GM18909 (cell line): ENCODE results near the gene ATP13A2.
"Not testable (repeated sequence)": the region's sequence is repeated elsewhere in the genome, so short reads cannot be mapped to it uniquely, and the experiment has no call there.

Experiments
- ATAC-seq: cut with Tn5 transposase; IDR thresholded peaks from one replicate; pipeline ENCODE4 v1.9.1; 2021; ENCODE audit warnings: mild to moderate bottlenecking; ENCODE audit not compliant: unreplicated experiment, poor library complexity

ATP13A2 gene

DNA sequence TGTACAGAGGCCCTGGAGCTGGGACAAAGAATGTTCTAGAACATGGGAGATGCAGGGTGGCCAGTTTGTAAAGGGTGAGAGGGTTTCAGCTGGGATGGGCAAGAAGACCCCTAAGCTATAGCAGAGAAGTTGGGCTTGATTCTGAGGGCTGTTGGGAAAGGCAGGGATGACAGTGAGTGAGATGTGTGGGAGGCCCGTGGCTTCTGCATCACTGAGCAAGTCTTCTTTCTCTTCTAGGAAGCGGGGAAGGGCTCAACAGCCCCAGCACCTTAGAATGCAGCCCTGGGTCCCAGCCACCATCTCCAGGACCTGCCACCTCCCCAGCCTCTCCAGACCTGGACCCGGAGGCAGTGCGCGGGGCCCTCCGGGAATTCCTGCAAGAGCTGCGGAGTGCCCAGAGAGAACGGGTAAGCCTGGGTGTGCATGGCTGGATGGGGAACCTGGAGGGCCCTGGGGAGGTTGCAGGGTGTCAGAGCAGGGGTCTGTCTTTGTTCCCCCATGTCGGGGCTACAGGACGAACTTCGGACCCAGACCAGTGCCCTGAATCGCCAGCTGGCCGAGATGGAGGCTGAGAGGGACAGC, 46.2 kb downstream of the ATP13A2 start:
- no peak for ATAC-seq

DNA sequence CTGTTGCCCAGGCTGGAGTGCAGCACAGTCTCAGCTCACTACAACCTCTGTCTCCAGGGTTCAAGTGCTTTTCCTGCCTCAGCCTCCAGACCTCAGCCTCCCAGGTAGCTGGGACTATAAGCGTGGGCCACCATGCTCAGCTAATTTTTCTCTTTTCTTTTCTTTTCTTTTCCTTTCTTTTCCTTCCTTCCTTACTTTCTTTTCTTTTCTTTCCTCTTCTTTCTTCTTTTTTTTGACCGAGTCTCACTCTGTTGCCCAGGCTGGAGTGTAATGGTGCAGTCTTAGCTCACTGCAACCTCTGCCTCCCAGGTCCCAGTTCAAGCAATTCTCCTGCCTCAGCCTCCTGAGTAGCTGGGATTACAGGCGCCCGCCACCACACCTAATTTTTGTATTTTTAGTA, 47.6 kb downstream of the ATP13A2 start:
- ATAC-seq = not testable (repeated sequence)

DNA sequence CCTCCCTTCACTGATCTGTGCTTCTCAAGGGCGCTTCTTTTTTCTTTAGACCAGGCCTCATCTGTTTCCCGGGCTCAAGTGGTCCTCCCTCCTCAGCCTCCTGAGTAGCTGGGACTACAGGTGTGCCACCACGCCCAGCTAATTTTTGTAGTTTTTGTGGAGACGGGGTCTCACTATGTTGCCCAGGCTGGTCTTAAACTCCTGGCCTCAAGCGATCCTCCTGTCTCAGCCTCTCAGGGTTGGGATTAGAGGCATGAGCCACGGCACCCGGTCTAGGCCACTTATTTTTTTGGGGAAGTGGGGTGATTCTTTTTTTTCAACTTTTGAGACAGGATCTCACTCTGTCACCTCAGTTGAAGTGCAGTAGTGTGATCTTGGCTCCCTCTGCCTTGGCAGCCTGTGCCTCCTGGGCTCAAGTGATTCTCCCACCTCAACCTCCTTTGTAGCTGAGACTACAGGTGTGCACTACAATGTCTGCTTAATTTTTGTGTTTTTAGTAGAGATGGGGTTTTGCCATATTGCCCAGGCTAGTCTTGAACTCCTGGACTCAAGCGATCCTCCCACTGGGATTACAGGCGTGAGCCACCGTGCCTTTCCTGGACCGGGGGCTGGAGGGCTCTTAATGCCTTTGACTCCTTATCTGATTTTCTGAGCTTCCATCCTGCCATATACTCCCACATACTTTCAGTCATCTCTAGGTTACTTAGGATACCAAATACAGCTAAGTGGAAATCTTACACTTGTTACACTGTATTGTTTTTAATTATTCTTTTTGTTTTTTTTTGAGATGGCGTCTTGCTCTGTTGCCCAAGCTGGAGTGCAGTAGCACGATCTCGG, 50.2 kb downstream of the ATP13A2 start:
- no peak for ATAC-seq

DNA sequence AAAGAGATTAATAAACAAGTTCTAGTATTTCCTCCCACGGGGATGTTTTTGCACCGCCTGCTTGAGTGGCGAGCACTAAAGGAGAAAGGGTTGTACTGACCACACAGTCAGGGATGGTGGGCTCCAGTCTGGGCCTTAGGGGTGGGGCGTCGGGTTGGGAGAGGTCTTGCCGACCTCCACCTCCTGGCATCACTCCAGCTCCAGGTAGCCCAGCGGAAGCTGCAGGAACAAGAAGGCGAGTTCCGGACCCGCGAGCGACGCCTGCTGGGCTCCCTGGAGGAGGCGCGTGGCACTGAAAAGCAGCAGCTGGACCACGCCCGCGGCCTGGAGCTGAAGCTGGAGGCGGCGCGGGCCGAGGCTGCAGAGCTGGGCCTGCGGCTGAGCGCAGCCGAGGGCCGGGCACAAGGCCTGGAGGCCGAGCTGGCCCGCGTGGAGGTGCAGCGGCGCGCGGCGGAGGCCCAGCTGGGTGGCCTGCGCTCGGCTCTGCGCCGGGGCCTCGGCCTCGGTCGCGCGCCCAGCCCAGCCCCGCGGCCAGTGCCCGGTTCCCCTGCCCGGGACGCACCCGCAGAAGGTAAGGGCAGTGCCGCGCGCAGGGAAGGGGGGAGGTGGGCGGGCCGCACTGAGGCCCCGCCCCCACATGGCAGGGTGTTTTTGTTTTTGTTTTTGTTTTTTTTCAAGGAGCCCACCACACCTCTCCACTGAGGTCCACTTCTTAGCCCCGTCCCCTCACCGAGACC, 51.0 kb downstream of the ATP13A2 start:
- ATAC-seq = peak; percentile 58

DNA sequence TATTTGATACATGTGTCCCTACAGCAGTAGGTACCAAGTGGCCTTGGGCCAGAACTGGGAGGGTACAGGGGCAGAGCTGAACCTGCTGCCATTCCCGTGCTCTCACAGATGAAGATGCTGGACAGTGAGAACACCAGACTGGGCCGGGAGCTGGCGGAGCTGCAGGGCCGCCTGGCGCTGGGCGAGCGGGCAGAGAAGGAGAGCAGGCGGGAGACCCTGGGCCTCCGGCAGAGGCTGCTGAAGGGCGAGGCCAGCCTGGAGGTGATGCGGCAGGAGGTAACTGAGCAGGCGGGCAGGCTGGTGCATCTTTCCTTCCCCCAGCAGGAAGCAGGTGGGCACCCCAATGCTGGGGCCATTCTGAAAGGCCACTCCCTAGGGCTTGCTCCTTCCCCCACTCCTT, 53.3 kb downstream of the ATP13A2 start:
- no peak for ATAC-seq

DNA sequence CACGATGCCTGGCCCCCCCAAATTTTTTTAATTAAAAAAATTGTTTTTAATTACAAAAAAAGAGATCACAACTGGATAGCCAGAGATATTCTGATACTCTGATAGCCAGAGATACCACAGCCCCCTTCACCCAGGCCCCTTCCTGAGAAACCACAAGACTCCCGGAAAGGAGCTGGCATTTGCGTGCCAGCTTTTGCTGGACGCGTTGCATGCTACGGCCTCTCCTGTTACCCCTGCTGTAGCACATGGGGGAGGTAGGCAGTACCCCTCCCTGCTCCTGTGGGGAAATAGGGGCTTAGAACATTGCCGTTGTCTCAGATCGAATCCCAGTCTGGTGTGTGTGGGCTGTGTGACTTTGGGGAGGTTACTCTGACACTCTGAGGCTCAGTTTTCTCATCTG, 54.0 kb downstream of the ATP13A2 start:
- no peak for ATAC-seq

DNA sequence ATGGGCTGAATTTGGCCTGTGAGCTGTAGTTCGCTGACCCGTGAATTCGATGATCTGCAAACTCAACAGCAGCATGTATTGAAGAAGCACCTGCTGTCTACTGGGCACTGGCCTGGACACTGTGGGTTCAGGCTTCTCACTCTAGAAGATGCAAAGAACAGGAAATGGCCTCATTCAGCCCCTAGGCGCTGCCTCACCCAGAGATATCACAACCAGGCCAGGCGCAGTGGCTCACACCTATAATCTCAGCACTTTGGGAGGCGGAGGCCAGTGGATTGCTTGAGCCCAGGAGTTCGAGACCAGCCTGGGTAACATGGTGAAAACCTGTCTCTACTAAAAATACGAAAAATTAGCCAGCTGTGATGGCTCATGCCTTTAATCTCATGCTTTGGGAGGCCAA, 55.0 kb downstream of the ATP13A2 start:
- ATAC-seq = no peak

DNA sequence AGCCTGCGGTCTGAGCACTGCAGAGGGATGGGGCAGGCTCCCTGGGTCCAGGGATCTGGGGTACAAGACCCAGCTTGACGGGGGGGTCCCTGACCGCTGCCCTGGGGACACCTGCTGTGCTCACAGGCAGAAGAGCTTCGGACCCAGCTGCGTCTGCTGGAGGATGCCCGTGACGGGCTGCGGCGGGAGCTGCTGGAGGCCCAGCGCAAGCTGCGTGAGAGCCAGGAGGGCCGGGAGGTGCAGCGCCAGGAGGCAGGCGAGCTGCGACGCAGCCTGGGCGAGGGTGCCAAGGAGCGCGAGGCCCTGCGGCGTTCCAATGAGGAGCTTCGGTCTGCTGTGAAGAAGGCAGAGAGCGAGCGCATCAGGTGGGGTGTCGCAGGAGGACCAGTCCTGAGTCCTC, 56.5 kb downstream of the ATP13A2 start:
- ATAC-seq = no peak

DNA sequence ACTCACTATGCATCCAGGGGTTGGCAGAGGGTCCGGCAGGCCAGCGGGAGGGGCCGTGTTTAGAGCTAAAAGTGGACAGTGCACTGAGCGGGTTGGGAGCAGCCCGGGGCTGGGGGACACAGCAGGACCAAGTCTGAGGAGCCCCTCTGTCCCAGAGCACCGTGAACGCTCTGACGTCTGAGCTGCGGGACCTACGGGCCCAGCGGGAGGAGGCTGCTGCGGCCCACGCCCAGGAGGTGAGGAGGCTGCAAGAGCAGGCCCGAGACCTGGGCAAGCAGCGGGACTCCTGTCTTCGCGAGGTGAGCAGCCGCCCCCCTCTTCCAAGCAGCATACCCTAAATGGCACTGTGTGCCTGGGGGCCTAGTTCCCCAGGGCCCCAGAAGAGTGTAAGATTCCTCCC, 57.1 kb downstream of the ATP13A2 start:
- ATAC-seq = no peak

DNA sequence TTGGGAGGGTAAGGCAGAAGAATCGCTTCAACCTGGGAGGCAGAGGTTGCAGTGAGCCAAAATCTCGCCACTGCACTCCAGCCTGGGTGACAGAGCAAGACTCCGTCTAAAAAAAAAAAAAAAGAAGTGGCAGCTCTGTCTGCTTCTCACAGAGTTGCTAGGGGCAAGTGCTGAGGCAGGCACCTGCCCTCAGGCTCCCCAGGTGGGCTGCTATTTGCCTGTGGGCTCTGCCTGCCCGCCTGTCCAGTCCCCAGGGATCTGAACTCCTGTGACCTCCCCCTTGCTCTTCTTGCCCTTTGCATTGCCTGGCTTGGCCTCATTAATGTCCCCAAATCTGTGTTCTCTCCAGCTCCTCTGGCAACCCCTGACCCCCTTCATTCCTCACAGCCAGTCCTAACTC, 59.4 kb downstream of the ATP13A2 start:
- not testable (repeated sequence) for ATAC-seq

DNA sequence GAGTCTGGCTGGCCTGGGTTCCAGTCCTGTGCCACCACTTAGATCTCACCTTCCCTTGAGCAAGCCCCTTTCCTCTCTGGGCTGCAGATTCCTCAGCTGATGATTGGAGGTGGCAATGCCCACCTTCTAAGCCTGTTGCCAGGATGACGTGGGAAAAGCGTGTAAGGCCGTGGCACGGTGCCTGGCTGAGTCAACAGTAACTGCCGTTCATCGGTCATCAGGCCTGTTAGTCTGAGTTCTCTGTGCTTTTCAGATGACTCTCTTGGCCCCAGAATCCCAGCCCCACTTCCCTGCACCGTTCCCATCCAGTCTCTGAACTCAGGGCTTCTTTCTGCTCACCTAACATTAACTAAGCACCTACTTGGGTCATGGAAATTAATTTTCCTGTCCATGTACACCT, 62.7 kb downstream of the ATP13A2 start:
- ATAC-seq = not testable (repeated sequence)

DNA sequence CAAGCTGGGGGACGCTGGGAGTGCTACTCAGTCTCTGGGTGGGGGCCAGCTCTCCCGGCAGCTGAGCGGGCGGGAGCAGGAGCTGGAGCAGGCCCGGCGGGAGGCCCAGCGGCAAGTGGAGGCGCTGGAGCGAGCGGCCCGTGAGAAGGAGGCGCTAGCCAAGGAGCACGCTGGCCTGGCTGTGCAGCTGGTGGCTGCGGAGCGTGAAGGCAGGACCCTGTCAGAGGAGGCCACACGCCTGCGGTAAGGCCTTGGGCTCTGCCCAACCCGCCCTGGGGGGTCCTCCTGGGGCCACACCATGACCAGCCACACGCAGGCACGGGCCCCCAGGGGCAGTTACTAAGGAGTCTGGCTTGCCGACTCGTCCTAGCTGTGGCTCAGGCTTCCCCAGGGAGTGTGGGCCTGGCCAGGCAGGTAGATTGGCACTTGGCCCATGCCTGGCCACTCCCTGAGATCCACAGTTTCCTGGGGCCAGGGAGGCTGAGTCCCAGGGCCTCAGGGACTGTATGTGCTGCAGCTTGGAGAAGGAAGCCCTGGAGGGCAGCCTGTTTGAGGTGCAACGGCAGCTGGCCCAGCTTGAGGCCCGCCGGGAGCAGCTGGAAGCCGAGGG, 63.3 kb downstream of the ATP13A2 start:
- ATAC-seq = not testable (repeated sequence)

DNA sequence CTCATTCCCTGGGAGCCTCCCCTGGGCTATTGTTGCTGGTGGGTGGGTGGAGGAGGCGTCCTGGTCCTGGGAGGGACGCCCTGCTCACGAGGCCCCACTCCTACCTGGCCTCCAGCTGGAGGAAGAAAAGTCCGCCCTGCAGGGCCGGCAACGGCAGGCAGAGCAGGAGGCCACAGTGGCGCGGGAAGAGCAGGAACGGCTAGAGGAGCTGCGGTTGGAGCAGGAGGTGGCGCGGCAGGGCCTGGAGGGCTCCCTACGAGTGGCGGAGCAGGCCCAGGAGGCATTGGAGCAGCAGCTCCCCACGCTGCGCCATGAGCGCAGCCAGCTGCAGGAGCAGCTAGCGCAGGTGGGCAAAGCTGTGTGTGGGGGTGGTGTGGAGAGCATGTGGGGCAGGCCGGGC, 65.1 kb downstream of the ATP13A2 start:
- ATAC-seq = no peak

DNA sequence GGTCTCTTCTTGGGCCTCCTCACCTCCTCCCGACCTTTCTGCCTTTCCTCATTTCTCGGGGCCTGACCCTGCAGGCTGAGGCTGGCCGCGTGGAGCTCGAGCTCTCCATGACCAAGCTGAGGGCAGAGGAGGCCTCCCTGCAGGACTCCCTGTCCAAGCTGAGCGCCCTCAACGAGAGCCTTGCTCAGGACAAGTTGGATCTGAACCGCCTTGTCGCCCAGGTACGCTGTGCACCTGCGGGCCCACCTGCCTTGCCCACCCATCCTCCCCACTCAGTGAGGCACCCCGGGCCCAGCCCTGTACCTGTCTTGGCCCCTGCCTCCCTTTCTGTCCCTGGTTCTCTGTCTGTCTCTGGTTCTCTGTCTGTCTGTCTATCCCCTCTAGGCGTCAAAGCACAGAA, 65.5 kb downstream of the ATP13A2 start:
- ATAC-seq = not testable (repeated sequence)

DNA sequence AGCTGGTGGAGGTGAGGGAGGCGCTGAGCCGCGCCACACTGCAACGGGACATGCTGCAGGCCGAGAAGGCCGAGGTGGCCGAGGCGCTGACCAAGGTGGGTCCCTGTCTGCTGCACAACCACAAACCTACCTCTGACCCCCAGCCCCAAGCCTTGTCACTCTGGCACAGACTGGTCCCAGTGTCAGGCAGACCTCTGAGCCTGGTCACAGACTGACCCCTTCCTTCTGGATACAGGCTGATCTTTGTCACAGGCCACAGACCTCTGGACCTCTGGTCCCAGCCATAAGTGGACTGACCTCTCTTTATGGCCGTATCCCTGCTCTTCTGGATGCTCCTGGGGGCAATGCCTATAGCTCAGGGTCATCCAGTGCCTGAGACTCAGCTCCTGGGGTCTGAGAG, 66.2 kb downstream of the ATP13A2 start:
- ATAC-seq = not testable (repeated sequence)

DNA sequence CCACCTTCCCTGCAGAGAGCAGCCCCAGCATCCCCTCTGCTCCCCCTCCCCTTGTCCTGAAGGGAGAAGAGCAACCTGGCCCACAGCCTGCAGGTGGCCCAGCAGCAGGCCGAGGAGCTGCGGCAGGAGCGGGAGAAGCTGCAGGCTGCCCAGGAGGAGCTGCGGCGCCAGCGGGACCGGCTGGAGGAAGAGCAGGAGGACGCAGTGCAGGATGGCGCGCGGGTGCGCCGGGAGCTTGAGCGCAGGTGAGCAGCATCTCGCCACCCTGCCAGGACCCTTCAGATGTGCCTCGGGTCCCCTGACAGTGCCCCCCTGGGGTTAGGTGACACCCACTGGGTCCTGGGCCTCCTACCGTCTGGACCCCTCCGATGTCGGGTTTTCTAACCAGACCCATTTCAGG, 67.7 kb downstream of the ATP13A2 start:
- no peak for ATAC-seq

DNA sequence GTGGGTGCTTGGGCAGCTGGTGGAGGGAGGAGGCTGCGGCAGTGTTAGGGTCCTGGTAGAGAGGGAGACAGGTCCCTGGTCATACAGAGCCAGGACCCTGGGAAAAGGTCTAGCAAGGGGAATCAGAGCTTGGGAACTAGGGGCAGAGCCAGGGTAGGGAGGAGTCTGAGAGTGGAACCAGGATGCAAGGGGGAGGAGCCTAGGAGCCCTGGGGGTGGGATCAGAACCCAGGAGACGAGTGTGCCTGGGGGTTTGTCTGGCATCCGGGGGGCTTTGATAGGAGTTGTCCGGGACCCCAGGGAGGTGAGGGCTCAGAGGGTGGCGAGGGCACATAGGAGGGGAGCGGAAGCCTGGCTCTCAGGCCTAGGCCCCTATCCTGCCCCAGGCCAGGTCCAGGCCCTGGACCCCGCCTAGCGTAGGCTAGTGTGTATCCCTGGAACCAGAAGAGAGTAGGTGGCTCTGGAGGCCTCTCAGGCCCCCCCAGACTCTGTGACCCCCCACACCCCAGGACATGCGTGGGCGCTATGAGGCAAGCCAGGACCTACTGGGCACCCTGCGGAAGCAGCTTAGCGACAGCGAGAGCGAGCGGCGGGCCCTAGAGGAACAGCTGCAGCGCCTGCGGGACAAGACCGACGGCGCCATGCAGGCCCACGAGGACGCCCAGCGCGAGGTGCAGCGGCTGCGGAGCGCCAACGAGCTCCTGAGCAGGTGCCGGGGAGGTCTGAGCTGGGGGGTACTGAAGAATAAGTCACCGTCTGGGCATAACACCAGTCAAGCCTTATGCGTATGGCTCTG, 72.1 kb downstream of the ATP13A2 start:
- ATAC-seq = not testable (repeated sequence)

DNA sequence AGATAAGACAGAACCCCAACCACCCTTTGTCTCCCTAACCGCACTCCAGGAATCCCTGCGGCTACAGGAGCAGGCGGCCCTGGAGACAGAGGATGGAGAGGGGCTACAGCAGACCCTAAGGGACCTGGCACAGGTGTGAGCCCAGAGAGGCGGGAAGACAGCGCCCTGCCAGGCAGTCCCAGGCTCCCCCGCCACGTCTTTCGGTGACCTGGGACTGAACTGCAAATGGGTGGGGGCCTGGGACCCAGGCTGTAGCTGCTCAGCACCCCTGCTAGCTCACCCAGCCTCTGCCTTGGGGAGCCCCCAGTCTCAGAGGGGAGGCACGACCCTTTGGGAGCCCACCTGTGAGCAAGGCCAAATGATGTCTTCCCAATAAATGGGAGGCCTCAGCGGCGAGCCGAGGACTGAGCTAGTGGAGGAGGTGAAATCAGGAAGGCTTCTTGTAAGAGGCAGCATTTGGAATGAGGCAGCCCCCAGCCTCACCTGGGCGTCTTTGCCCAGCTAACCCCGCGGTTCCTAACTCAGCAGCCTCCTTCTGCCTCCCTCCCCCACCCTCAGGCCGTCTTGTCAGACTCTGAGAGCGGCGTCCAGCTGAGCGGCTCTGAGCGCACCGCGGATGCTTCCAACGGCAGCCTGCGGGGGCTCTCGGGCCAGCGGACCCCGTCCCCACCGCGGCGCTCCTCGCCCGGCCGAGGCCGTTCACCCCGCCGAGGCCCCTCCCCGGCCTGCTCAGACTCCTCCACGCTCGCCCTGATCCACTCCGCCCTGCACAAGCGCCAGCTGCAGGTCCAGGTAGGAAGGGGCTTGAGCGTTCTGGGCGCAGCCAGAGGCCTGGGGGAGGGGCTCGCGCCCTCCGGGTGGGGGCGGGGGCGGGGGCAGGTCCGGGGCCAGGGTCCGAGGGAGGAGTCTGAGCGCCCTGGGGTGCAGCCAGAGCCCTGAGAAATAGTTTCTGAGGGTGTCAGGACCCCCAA, 73.1 kb downstream of the ATP13A2 start:
- no peak for ATAC-seq

DNA sequence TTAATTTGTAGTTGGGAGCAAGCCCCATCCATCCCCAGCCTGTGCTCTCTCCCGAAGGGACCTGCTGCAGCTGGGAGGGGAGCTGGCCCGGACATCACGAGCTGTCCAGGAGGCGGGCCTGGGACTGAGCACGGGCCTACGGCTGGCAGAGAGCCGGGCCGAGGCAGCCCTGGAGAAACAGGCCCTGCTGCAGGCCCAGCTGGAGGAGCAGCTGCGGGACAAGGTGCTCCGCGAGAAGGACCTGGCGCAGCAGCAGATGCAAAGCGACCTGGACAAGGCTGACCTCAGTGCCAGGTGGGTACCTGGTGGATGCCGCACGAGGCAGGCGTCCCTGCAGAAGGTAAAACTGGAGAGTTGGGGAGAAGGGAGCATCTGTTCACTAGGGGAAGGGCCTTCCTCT, 75.1 kb downstream of the ATP13A2 start:
- not testable (repeated sequence) for ATAC-seq
